ENCODE measurements around the gene TTF2.

- TF ChIP-seq CTCF (IDR thresholded peaks at IDR 0.05; ENCODE audit: insufficient read depth, low read length, poor library complexity, severe bottlenecking): no peak
- TF ChIP-seq EZH2phosphoT487 (conservative IDR thresholded peaks at IDR 0.05; ENCODE audit: low read length): no peak
Observed at GRCh38 chr1:117046781-117047180, 13.3 kb upstream of the TTF2 start.
